Progenitor cell of endocrine pancreas (in vitro differentiated cells): ENCODE data around the gene CCDC200. TPM values are rescaled to one million over a fixed set of nuclear protein-coding genes. Genes with fewer than 3 reads are reported as not detected.

Source experiments
- DNase-seq: peaks from one replicate; pipeline ENCODE4 v3.0.0; 2021; ENCODE audit warnings: low spot score; ENCODE audit not compliant: unreplicated experiment
- H3K27ac Mint-ChIP-seq: 2 replicates; pipeline ENCODE4 v1.8.0; 2021; ENCODE audit warnings: mild to moderate bottlenecking, moderate library complexity, mixed read lengths
- H3K27me3 Mint-ChIP-seq: 2 replicates; pipeline ENCODE4 v1.8.0; 2021; ENCODE audit warnings: mixed read lengths
- H3K36me3 Mint-ChIP-seq: 2 replicates; pipeline ENCODE4 v1.8.0; 2022; ENCODE audit warnings: mixed read lengths; ENCODE audit not compliant: insufficient read depth
- H3K4me1 Mint-ChIP-seq: 2 replicates; pipeline ENCODE4 v1.8.0; 2021; ENCODE audit warnings: low read depth, mixed read lengths
- H3K4me3 Mint-ChIP-seq: 2 replicates; pipeline ENCODE4 v1.8.0; 2021; ENCODE audit warnings: low read depth, mild to moderate bottlenecking, moderate library complexity, mixed read lengths
- H3K9me3 Mint-ChIP-seq: 2 replicates; pipeline ENCODE4 v1.8.0; 2021; ENCODE audit warnings: low read depth, mixed read lengths
- total RNA-seq: library from RNA; stranded (reverse); gene quantifications from 2 replicates; pipeline ENCODE4 v1.2.1, GENCODE V29; 2021
- TF ChIP-seq, protein P1 (sequence below): fragments of 200-600 bp; sonication (generic); IDR thresholded peaks from one replicate; pipeline ENCODE4 v1.5.0; 2021; ENCODE audit warnings: antibody characterized with exemption, mild to moderate bottlenecking; ENCODE audit not compliant: unreplicated experiment

Gene CCDC200
- total RNA-seq, 1 donor from 2014 or later: not detected

DNA sequence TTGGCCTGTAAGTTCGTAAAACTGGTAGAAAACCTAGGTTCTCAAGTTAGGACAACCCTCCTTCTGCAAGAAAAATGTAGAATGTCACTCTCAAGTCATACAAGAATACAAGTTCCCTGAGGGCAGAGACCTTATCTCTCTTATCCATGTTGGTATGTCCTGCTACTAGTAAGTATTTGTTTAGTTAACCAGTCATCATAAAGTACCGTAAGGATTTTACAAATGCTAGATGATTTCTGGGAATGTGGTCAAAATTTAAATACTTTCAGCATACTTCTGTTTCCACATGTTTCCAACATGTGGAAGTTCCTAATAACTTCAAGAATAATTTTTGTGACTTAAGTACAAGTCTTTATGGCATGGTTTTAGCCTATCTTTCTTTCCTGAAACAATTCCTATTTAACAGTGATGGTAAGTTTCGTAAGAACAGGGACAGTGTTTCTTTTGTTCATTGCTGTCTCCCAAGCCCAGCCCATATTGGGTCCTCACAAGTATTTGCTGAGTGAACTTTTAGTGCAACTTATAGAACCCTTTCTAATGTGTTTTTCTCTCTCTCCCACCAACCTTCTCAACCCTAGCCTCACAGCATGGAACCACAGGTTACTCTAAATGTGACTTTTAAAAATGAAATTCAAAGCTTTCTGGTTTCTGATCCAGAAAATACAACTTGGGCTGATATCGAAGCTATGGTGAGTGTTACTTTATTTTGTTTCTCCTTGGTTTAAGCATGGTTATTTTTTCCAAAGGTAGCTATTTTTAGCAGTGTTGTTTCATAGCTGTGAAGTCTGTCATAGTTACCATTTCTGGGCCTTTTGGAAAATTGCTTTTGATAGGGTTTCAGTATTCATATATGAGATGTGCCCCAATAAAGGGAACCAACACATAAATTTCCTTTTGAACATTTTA, 53.0 kb downstream of the CCDC200 start:
- Mint-ChIP-seq H3K9me3 (no peaks in the 10 kb centered on the region), H3K4me1 (peaks cover 26% of the 10 kb centered on the region), H3K36me3 (peaks cover 9% of the 10 kb centered on the region), H3K27ac (peak overlapping the region; percentile 85), H3K27me3 (no peaks in the 10 kb centered on the region), H3K4me3 (no peak overlapping the region)
- TF ChIP-seq, protein P1, sequence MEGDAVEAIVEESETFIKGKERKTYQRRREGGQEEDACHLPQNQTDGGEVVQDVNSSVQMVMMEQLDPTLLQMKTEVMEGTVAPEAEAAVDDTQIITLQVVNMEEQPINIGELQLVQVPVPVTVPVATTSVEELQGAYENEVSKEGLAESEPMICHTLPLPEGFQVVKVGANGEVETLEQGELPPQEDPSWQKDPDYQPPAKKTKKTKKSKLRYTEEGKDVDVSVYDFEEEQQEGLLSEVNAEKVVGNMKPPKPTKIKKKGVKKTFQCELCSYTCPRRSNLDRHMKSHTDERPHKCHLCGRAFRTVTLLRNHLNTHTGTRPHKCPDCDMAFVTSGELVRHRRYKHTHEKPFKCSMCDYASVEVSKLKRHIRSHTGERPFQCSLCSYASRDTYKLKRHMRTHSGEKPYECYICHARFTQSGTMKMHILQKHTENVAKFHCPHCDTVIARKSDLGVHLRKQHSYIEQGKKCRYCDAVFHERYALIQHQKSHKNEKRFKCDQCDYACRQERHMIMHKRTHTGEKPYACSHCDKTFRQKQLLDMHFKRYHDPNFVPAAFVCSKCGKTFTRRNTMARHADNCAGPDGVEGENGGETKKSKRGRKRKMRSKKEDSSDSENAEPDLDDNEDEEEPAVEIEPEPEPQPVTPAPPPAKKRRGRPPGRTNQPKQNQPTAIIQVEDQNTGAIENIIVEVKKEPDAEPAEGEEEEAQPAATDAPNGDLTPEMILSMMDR: no peak
- DNase-seq: no peak

DNA sequence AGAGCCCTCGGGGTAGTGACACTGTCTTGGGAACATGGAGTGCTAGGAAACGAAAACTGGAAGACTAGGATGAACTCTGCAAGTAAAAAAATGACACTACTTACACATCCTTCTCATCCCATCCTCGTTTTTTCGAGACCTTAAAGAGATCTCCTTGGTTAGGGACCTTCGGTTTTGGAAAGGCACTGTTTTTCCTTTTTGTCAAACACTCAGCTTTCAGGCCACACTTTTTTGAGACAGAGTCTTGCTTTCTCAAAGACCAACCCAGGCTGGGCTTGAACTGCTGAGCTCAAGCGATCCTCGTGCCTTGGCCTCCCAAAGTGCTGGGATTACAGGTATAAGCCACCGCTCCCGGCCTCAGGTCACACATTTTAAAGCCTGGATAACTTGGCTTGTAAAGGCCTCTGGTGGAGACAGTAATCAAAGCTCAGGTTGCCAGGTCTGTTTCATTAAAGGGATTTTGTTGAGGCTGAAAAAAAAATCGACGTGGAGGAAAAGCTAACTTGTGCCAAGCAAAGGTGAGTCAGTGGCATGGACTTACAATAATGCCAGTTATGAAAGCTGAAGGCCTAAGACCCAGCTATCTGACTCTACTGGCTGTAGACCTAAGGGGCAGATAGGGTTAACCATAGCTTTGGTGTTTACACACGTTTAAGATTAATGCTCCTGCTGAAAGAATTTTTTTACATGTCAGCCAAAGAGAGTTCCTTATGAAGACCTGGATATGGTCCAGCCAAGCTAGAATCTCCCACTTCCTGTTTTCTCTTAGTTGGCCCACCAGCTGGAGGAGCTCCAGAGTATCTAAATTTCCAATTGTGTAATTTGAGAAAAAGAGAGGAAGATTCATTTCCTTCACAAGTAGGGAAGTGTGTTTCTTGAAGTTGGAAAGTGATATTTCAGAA, 56.6 kb downstream of the CCDC200 start:
- H3K27me3 Mint-ChIP-seq: no peaks in the 10 kb centered on the region
- no peak for DNase-seq
- H3K9me3 Mint-ChIP-seq: no peaks in the 10 kb centered on the region
- peaks cover 33% of the 10 kb centered on the region for H3K4me1 Mint-ChIP-seq
- no peak overlapping the region for H3K4me3 Mint-ChIP-seq
- H3K27ac Mint-ChIP-seq: no peak overlapping the region
- TF ChIP-seq, protein P1: peak; percentile 25
- H3K36me3 Mint-ChIP-seq: peaks cover 9% of the 10 kb centered on the region

Other genes starting within 250 kb of the CCDC200 start
- 5.6 and 6.5 TPM in 2 replicates for gene PTGES3L, start 248.5 kb downstream of the CCDC200 start, total RNA-seq
- 21.0 and 22.6 TPM in 2 replicates for gene RUNDC1, start 248.1 kb downstream of the CCDC200 start, total RNA-seq
- 862 and 881 TPM in 2 replicates for gene RPL27, start 230.2 kb downstream of the CCDC200 start, total RNA-seq
- gene IFI35, start 221.8 kb downstream of the CCDC200 start, total RNA-seq: 1.2 and 1.6 TPM in 2 replicates
- 201 and 202 TPM in 2 replicates for gene VAT1, start 206.2 kb downstream of the CCDC200 start, total RNA-seq
- gene RND2, start 203.4 kb downstream of the CCDC200 start, total RNA-seq: 12.4 and 14.6 TPM in 2 replicates
- gene BRCA1, start 103.3 kb downstream of the CCDC200 start, total RNA-seq: 27.7 and 34.2 TPM in 2 replicates
- gene NBR1, start 57.4 kb downstream of the CCDC200 start, total RNA-seq: 54.8 and 59.5 TPM in 2 replicates
- gene TMEM106A, start 16.7 kb downstream of the CCDC200 start, total RNA-seq: 5.1 and 8.6 TPM in 2 replicates
- 7,084 and 7,668 TPM in 2 replicates for gene RNU2-1, start 5.4 kb upstream of the CCDC200 start, total RNA-seq
- gene ARL4D, start 170.4 kb upstream of the CCDC200 start, total RNA-seq: 4.9 and 5.9 TPM in 2 replicates